GM08714 (cell line): Measurements from ENCODE around the gene PLPP7.
"Not testable (repeated sequence)": the region's sequence is repeated elsewhere in the genome, so short reads cannot be mapped to it uniquely, and the experiment has no call there.

ENCODE experiments used
- H3K4me3 ChIP-seq: fragments of 200-500 bp; sonication (Bioruptor generic); 2 replicates; pipeline ENCODE4 v1.5.1; 2014; ENCODE audit warnings: mild to moderate bottlenecking, low read length, inconsistent platforms
- ZNF274 ChIP-seq: IDR thresholded peaks from 2 replicates; pipeline ENCODE4 v1.6.1; 2012; ENCODE audit warnings: mild to moderate bottlenecking, low read depth, low read length

PLPP7 gene

GRCh38 chr9:131335368-131335755, 45.8 kb downstream of the PLPP7 start:
- TF ChIP-seq ZNF274, result no peak
- no peak overlapping the region for H3K4me3 ChIP-seq

GRCh38 chr9:131337131-131337848, 47.8 kb downstream of the PLPP7 start:
- H3K4me3 ChIP-seq, result no peak overlapping the region
- no peak for TF ChIP-seq ZNF274

- H3K4me3 ChIP-seq, result not testable (repeated sequence)
Measured at GRCh38 chr9:131339212-131339611, 49.7 kb downstream of the PLPP7 start.

- not testable (repeated sequence) for H3K4me3 ChIP-seq
Measured at GRCh38 chr9:131344931-131345535, 55.5 kb downstream of the PLPP7 start.

GRCh38 chr9:131346559-131346958, 57.0 kb downstream of the PLPP7 start:
- no peak for TF ChIP-seq ZNF274
- no peak overlapping the region for H3K4me3 ChIP-seq

GRCh38 chr9:131347376-131348020, 58.0 kb downstream of the PLPP7 start:
- H3K4me3 ChIP-seq, result no peak overlapping the region
- TF ChIP-seq ZNF274, result no peak

GRCh38 chr9:131348631-131349521, 59.4 kb downstream of the PLPP7 start:
- no peak for TF ChIP-seq ZNF274
- H3K4me3 ChIP-seq, result no peak overlapping the region

GRCh38 chr9:131349522-131349880, 60.0 kb downstream of the PLPP7 start:
- no peak for TF ChIP-seq ZNF274
- H3K4me3 ChIP-seq, result no peak overlapping the region

- no peak overlapping the region for H3K4me3 ChIP-seq
- no peak for TF ChIP-seq ZNF274
Measured at GRCh38 chr9:131349881-131350563, 60.5 kb downstream of the PLPP7 start.

- H3K4me3 ChIP-seq, result not testable (repeated sequence)
Measured at GRCh38 chr9:131356479-131356878, 67.0 kb downstream of the PLPP7 start.

GRCh38 chr9:131358556-131358955, 69.0 kb downstream of the PLPP7 start:
- TF ChIP-seq ZNF274, result no peak
- H3K4me3 ChIP-seq, result no peak overlapping the region
